Dendritic cell treated with granulocyte-macrophage colony-stimulating factor and Interleukin-4, amounts not matched to agents 40 ng/mL and 50 ng/mL, for 4 days (primary cell): Measurements from ENCODE around the gene SPINT3.

Experiments used
- H3K27ac Mint-ChIP-seq: one replicate; pipeline ENCODE4 v1.8.0; 2022; ENCODE audit warnings: mild to moderate bottlenecking, mixed read lengths
- H3K27me3 Mint-ChIP-seq: one replicate; pipeline ENCODE4 v1.8.0; 2022; ENCODE audit warnings: mild to moderate bottlenecking, mixed read lengths
- H3K36me3 Mint-ChIP-seq: one replicate; pipeline ENCODE4 v1.8.0; 2022; ENCODE audit warnings: low read depth, mixed read lengths
- H3K4me1 Mint-ChIP-seq: one replicate; pipeline ENCODE4 v1.8.0; 2022; ENCODE audit warnings: low read depth, mixed read lengths
- H3K4me3 Mint-ChIP-seq: one replicate; pipeline ENCODE4 v1.8.0; 2022; ENCODE audit warnings: mild to moderate bottlenecking, moderate library complexity, mixed read lengths
- H3K9me3 Mint-ChIP-seq: one replicate; pipeline ENCODE4 v1.8.0; 2022; ENCODE audit warnings: mixed read lengths
- intact Hi-C: fragments of 100-400 bp; cut with micrococcal nuclease; formaldehyde crosslinking; loops from one replicate; pipeline ENCODE4 v1.15.0; 2022

SPINT3 gene

DNA sequence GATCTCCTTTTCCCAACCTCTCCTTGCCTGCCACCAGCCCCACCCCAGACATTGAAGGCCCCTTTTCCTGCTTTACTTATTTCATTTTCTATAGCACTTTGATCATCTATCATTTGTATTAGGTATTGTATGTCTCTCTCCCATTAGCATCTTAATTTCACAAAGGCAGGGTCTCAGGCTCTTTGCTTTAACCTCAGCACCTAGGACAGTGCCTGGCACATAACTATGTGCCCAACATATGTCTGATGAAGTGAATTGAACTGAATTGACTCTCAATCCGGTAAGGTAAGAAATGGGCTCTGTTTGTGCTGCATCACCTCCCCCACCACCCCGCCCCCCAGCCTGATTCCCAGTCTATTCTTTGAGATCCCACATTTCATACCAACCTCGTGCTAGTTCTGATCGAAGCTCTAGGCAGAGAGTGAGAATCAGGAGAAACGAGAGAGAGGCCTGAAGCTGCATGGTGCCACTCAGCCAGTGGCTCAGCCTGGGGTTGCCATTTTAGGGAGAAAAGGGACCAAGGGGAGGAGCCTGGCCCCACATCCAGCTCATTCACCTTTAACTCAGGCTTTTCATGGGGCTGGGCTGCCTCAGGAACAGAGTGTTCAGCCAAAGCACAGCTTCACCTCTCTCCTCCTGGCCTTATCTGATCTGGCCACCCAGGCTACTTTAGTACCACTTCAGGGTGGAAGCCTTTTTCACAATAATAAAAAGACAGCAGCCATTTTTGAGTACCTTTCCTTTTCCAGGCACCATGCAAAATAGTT lies at the start of gene SPINT3:
SPINT3 (minus strand) TSS at position 476 of the 767 bp plus-strand sequence; CDS start at position 462, 14 bp downstream.
- intact Hi-C loops = no loop called here
- Mint-ChIP-seq H3K9me3 (no peaks in the 10 kb centered on the region), H3K36me3 (no peaks in the 10 kb centered on the region), H3K4me3 (no peak within 1 kb of the TSS), H3K27me3 (peaks cover 26% of the 10 kb centered on the region), H3K27ac (no peak within 1 kb of the TSS), H3K4me1 (no peaks in the 10 kb centered on the region)

DNA sequence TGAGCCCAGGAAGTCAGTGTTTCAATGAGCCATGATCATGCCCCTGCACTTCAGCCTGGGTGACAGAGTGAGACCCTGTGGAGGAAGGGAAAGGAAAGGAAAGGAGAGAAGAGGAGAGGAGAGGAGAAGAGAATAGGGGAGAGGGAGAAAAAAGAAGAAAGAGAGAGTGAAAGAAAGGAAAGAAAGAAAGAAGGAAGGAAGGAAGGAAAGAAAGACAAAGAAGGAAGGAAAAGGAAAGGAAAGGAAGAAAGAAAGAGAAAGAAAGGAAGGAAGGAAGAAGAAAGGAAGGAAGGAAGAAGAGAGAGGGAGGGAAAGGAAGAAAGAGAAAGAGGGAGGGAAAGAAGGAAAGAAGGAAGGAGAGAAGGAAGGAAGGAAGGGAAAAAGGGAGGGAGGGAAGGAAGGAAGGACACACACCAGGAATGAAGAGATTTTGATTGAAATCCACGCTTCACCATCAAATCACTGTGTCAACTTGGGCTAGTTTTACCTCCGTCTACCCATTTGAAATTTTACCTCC lies 49.4 kb upstream of the SPINT3 start:
- H3K36me3 Mint-ChIP-seq = no peaks in the 10 kb centered on the region
- H3K4me1 Mint-ChIP-seq = no peaks in the 10 kb centered on the region
- H3K27ac Mint-ChIP-seq = no peak overlapping the region
- H3K27me3 Mint-ChIP-seq = peaks cover 17% of the 10 kb centered on the region
- H3K9me3 Mint-ChIP-seq = no peaks in the 10 kb centered on the region
- H3K4me3 Mint-ChIP-seq = no peak overlapping the region
- intact Hi-C loops = no loop called here

GRCh38 chr20:45555198-45555597 lies 39.8 kb upstream of the SPINT3 start:
- H3K36me3 Mint-ChIP-seq = no peaks in the 10 kb centered on the region
- H3K27me3 Mint-ChIP-seq = peaks cover 12% of the 10 kb centered on the region
- no peak overlapping the region for H3K27ac Mint-ChIP-seq
- H3K9me3 Mint-ChIP-seq = no peaks in the 10 kb centered on the region
- intact Hi-C loops = no loop called here
- H3K4me1 Mint-ChIP-seq = no peaks in the 10 kb centered on the region
- H3K4me3 Mint-ChIP-seq = no peak overlapping the region

- Mint-ChIP-seq H3K36me3 (no peaks in the 10 kb centered on the region), H3K4me1 (no peaks in the 10 kb centered on the region), H3K27ac (no peak overlapping the region), H3K4me3 (no peak overlapping the region), H3K27me3 (peaks cover 18% of the 10 kb centered on the region), H3K9me3 (no peaks in the 10 kb centered on the region)
- intact Hi-C loops = no loop called here
These were observed 37.0 kb upstream of the SPINT3 start for GRCh38 chr20:45552456-45552855.

GRCh38 chr20:45550765-45551164 lies 35.3 kb upstream of the SPINT3 start:
- peaks cover 19% of the 10 kb centered on the region for H3K27me3 Mint-ChIP-seq
- no peaks in the 10 kb centered on the region for H3K4me1 Mint-ChIP-seq
- H3K9me3 Mint-ChIP-seq = no peaks in the 10 kb centered on the region
- H3K4me3 Mint-ChIP-seq = no peak overlapping the region
- no peak overlapping the region for H3K27ac Mint-ChIP-seq
- intact Hi-C loops = no loop called here
- H3K36me3 Mint-ChIP-seq = no peaks in the 10 kb centered on the region

DNA sequence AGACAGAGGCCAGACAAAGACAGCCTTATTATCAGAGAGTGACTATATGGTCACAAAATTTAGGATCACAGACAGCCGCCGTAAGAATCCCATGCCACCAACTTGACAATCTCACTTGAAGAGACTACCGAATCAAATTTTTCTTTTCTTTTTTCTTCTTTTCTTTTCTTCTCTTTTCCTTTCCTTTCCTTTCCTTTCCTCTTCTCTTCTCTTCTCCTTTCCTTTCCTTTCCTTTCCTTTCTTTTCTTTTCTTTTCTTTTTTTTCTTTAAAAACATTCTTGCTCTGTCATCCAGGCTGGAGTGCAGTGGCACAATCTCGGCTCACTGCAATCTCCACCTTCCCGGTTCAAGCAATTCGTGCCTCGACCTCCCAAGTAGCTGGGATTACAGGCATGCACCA lies 33.0 kb upstream of the SPINT3 start:
- Mint-ChIP-seq H3K4me1 (no peaks in the 10 kb centered on the region), H3K36me3 (no peaks in the 10 kb centered on the region), H3K4me3 (no peak overlapping the region), H3K27me3 (peaks cover 19% of the 10 kb centered on the region), H3K9me3 (no peaks in the 10 kb centered on the region), H3K27ac (no peak overlapping the region)
- intact Hi-C loops = no loop called here

DNA sequence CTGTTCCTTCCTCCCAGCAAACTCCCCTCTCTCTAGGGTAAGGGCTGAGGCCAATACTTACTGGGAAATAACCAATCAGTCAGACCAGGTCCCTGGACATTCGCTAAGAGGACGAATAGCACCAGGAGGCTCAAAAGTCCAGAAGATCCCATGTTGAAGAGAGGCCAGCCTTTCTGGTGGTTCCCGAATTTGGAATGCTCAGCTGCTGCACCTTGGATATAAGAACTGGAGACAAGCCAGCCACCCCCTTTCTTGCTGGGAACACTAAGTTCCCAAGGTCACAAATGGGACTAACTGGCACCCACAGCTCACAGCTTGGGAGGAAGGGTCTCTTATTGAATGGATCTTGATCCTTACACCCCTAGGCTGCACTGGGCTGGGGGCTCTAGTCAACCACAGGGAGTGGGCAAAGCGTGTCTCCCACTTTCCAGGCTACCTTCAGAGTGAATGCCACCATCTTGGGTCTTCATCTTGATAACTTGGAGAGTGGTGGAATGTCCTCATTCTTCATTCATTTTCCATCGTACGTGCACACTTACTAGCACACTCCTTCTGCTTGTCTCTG lies 31.9 kb upstream of the SPINT3 start, which contains the start of gene EPPIN:
EPPIN (minus strand) TSS at position 196 of the 565 bp plus-strand sequence; CDS start at position 152, 44 bp downstream.
- Mint-ChIP-seq H3K27me3 (peaks cover 21% of the 10 kb centered on the region), H3K36me3 (no peaks in the 10 kb centered on the region), H3K9me3 (no peaks in the 10 kb centered on the region), H3K27ac (no peak within 1 kb of the TSS), H3K4me3 (no peak within 1 kb of the TSS), H3K4me1 (no peaks in the 10 kb centered on the region)
- intact Hi-C loops = loop anchor here (2.0 kb wide), 1 partner anchor 224 kb away; no protein-coding TSS in a partner anchor

DNA sequence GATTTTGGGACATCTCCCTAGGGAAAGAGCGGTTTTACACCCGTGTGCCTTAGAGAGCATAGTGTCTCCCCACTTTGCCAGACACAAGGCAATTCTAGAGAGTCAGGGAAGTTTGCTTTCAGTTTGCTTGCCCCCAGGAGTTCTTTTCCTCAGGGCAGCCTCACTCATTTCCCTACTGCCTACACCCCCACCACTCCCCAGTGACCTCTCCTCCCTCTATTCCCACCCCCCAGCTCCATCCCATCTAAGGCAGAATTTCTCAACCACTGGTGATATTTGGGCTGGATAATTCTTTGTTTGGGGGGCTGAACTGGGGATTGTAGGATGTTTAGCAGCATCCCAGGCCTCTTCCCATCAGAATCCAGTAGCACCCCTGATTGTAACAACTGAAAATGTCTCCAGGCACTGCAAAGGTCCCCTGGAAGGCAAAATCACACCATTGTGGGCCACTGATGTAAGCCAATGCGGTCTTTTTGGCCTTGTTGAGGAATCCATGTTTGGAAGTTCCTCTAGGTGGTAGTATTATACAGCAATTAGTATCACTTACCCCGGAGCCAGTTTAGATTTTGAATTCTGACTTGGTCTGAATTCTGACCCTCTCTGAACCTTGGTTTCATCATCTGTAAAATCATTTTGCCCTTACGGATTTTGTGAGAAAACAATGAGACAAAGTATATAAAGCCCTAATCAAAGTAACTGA lies 30.5 kb upstream of the SPINT3 start:
- no peak overlapping the region for H3K27ac Mint-ChIP-seq

GRCh38 chr20:45545351-45545750 lies 29.9 kb upstream of the SPINT3 start:
- H3K36me3 Mint-ChIP-seq = no peaks in the 10 kb centered on the region
- intact Hi-C loops = no loop called here
- H3K4me3 Mint-ChIP-seq = no peak overlapping the region
- H3K27me3 Mint-ChIP-seq = peaks cover 20% of the 10 kb centered on the region
- H3K9me3 Mint-ChIP-seq = no peaks in the 10 kb centered on the region
- no peaks in the 10 kb centered on the region for H3K4me1 Mint-ChIP-seq
- H3K27ac Mint-ChIP-seq = no peak overlapping the region

More for the DNA sequence above, 30.5 kb upstream of the SPINT3 start:
- Mint-ChIP-seq H3K4me3 (no peak overlapping the region), H3K4me1 (no peaks in the 10 kb centered on the region), H3K27me3 (peaks cover 21% of the 10 kb centered on the region), H3K36me3 (no peaks in the 10 kb centered on the region), H3K9me3 (no peaks in the 10 kb centered on the region)
- intact Hi-C loops = loop anchor here (2.0 kb wide), 1 partner anchor 225 kb away; no protein-coding TSS in a partner anchor

DNA sequence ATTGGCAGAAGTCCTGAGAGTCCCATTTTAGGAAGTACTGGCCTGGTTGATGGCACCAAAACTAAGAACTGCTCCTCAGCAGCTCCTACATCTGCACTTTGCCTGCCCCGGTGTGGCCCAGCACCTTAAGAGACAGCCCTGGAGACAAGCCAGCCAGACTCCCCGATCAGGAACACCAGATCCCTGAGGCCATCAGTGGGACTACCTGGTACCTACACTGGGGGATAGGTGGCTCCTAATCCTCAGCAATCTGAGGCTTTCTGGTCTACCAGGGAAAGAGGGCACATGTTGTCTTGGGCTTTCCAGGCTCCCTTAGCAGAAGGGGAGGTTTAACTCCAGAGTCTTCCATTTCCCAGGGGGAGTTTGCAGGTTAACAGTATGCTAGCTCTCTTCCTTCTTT lies 24.0 kb upstream of the SPINT3 start, which contains the start of gene WFDC6:
WFDC6 (minus strand) TSS at position 101 of the 400 bp plus-strand sequence; CDS start at position 26, 75 bp downstream.
- Mint-ChIP-seq H3K36me3 (no peaks in the 10 kb centered on the region), H3K27ac (no peak within 1 kb of the TSS), H3K4me1 (no peaks in the 10 kb centered on the region), H3K4me3 (no peak within 1 kb of the TSS), H3K9me3 (no peaks in the 10 kb centered on the region), H3K27me3 (peaks cover 18% of the 10 kb centered on the region)
- intact Hi-C loops = no loop called here

DNA sequence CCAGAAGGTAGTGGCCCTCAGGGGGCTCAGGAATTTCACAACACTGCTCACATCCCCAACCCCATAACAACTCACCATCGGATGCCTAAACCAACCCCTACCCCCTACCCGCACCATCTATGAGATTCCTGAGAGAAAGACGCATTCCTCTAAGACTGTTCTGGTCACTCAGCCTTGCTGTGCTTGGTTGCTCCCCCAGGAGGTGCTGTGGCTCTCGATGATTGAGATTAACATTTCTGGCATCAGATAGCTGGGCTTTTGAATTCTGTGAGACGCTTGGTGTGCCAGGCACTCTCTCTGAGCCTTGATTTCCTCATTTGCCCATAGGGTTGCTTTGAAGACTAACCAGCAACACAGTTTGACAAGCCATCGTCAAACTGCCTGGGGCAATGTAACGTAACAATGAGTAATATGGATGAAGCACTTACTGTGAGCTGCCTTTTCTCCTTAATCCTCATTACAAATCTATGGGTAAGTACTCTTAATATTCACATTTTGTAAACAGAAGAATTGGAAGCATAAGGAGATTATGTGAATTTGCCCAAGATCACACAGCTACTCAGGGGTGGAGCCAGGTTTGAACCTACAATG lies 22.9 kb upstream of the SPINT3 start:
- Mint-ChIP-seq H3K36me3 (no peaks in the 10 kb centered on the region), H3K27me3 (peaks cover 15% of the 10 kb centered on the region), H3K4me3 (no peak overlapping the region), H3K9me3 (no peaks in the 10 kb centered on the region), H3K27ac (no peak overlapping the region), H3K4me1 (no peaks in the 10 kb centered on the region)
- intact Hi-C loops = no loop called here

DNA sequence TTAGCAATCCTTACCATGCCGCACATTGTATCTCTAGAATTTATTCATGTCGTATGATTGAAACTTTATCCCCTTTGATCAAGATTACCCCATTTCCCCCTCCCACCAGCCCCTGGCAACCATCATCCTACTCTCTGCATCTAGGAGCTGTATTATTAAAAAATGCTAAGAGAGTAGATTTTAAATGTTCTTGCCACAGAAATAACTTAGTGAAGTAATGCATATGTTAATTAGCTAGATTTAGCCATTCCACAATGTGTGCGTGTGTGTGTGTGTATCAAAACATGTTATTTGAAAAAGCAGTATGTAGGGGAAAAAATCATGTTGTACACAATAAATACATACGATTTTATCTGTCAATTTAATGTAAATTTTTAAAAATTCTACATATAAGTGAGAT lies 11.9 kb upstream of the SPINT3 start:
- Mint-ChIP-seq H3K4me1 (peaks cover 6% of the 10 kb centered on the region), H3K4me3 (no peak overlapping the region), H3K36me3 (no peaks in the 10 kb centered on the region), H3K27me3 (peaks cover 27% of the 10 kb centered on the region), H3K9me3 (no peaks in the 10 kb centered on the region), H3K27ac (no peak overlapping the region)
- intact Hi-C loops = no loop called here

- H3K4me3 Mint-ChIP-seq = no peak overlapping the region
- H3K27me3 Mint-ChIP-seq = peaks cover 23% of the 10 kb centered on the region
- H3K27ac Mint-ChIP-seq = no peak overlapping the region
- intact Hi-C loops = no loop called here
- no peaks in the 10 kb centered on the region for H3K9me3 Mint-ChIP-seq
- H3K36me3 Mint-ChIP-seq = no peaks in the 10 kb centered on the region
- H3K4me1 Mint-ChIP-seq = peaks cover 6% of the 10 kb centered on the region
These were observed 8.4 kb upstream of the SPINT3 start for GRCh38 chr20:45523821-45524220.
